Measurements from ENCODE around the gene MACROH2A2.

MACROH2A2 gene

DNA sequence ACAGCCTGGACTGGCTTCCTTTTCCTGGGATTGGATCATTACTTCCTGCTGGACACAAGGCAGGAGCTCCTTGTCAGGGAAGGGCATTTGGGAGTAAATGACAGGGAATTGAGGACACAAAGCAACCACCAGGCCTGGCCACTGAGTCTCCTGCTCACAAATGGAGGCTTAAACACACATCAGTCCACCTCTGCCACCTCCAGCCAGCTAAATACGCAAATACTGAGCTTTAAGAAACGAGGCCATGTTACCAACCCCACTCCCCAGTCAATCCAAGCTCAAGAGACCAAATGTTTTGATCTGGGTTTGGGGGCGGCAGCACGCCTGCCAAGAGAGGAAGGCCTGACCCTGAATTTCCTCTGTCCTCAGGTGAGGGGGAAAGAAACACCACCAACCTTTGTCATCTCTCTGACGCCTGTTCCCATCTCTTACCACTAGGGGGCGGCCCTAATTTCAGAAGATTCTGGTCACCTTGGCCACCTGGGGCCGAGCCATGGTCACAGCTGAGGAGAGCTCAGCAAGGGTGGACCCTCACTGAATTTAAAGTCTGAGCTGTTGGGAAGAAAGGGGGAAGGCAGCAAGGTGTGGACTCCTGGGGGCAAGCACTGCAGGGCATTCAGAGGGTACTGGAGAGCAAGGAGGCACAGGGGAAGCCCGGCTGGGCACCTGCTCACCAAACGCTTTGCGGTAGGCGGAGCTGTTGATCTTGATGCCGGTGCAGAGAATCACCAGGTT is 63.5 kb downstream of the MACROH2A2 start:
- H2AFZ ChIP-seq (ENCODE audit: low read depth, low read length): no peak overlapping the region
- no peaks in the 10 kb centered on the region for H3K36me3 ChIP-seq (replicated peaks; ENCODE audit: low read depth, low read length)
- H3K9ac ChIP-seq (ENCODE audit: low read length): no peak overlapping the region
- H3K79me2 ChIP-seq (ENCODE audit: low read length): no peaks in the 10 kb centered on the region
- H3K9me3 ChIP-seq (ENCODE audit: insufficient read depth, low read length): no peaks in the 10 kb centered on the region
- no peaks in the 10 kb centered on the region for H4K20me1 ChIP-seq (ENCODE audit: insufficient read depth, low read length)
- H3K4me1 ChIP-seq (ENCODE audit: low read length): peaks cover 6% of the 10 kb centered on the region
- peak overlapping the region; percentile 28; the same call in 1 of the 2 replicates for H3K4me2 ChIP-seq (ENCODE audit: low read length)
- TF ChIP-seq, protein P1, sequence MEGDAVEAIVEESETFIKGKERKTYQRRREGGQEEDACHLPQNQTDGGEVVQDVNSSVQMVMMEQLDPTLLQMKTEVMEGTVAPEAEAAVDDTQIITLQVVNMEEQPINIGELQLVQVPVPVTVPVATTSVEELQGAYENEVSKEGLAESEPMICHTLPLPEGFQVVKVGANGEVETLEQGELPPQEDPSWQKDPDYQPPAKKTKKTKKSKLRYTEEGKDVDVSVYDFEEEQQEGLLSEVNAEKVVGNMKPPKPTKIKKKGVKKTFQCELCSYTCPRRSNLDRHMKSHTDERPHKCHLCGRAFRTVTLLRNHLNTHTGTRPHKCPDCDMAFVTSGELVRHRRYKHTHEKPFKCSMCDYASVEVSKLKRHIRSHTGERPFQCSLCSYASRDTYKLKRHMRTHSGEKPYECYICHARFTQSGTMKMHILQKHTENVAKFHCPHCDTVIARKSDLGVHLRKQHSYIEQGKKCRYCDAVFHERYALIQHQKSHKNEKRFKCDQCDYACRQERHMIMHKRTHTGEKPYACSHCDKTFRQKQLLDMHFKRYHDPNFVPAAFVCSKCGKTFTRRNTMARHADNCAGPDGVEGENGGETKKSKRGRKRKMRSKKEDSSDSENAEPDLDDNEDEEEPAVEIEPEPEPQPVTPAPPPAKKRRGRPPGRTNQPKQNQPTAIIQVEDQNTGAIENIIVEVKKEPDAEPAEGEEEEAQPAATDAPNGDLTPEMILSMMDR (IDR thresholded peaks at IDR 0.05; ENCODE audit: low read depth, low read length): peak; percentile 83
- TF ChIP-seq EZH2phosphoT487 (IDR thresholded peaks at IDR 0.05; ENCODE audit: low read depth): no peak
- H3K27me3 ChIP-seq (ENCODE audit: low read depth, low read length): no peaks in the 10 kb centered on the region
- H3K4me3 ChIP-seq (ENCODE audit: low read length): no peak overlapping the region
- no peak overlapping the region for H3K27ac ChIP-seq (ENCODE audit: low read length)

DNA sequence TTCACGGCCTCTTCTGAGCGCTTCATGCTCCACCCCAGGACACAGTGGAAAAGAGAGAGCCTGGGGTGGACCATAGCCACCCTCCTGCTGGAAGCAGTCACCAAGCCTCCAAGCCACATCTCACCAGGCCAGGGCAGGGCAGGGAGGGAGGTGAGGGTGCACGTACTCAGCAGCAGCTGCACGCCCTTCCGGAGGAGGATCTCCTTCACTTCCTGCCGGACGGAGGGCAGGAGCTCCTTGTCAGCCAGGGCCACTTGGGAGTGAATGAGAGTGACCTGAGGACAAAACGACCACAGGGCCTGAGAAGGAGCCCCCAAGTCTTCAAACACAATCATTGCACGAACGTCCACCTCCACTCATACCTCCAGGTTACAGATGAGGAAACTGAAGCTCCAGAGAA is 65.0 kb downstream of the MACROH2A2 start:
- H3K4me2 ChIP-seq (ENCODE audit: low read length): no peak overlapping the region
- H3K27me3 ChIP-seq (ENCODE audit: low read depth, low read length): no peaks in the 10 kb centered on the region
- peaks cover 6% of the 10 kb centered on the region for H3K4me1 ChIP-seq (ENCODE audit: low read length)
- no peaks in the 10 kb centered on the region for H3K9me3 ChIP-seq (ENCODE audit: insufficient read depth, low read length)
- no peak overlapping the region for H3K27ac ChIP-seq (ENCODE audit: low read length)
- no peak overlapping the region for H3K9ac ChIP-seq (ENCODE audit: low read length)
- no peaks in the 10 kb centered on the region for H3K79me2 ChIP-seq (ENCODE audit: low read length)
- H4K20me1 ChIP-seq (ENCODE audit: insufficient read depth, low read length): no peaks in the 10 kb centered on the region
- no peak for TF ChIP-seq EZH2phosphoT487 (IDR thresholded peaks at IDR 0.05; ENCODE audit: low read depth)
- TF ChIP-seq, protein P1 (IDR thresholded peaks at IDR 0.05; ENCODE audit: low read depth, low read length): no peak
- H3K4me3 ChIP-seq (ENCODE audit: low read length): no peak overlapping the region
- no peak overlapping the region for H2AFZ ChIP-seq (ENCODE audit: low read depth, low read length)
- H3K36me3 ChIP-seq (replicated peaks; ENCODE audit: low read depth, low read length): no peaks in the 10 kb centered on the region

DNA sequence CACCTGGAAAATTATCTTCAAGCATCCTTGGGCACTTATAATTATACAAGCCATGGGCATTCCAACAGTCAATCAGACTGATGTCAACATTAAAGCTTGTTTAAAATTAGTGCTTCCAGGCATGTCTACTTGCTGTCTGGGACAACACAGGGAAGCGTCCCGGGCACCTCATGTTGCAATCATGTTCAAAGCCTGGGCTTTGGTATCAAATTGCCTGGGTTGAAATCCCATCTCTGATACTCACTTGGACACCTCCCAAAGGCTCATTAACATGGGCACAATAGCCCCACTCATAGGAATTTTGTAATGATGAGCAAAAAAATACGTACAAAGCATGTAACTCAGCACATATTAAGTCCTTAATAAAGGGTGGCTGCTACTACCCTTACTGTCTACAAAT is 65.5 kb downstream of the MACROH2A2 start:
- H2AFZ ChIP-seq (ENCODE audit: low read depth, low read length): no peak overlapping the region
- no peaks in the 10 kb centered on the region for H3K79me2 ChIP-seq (ENCODE audit: low read length)
- no peak overlapping the region for H3K4me3 ChIP-seq (ENCODE audit: low read length)
- peaks cover 6% of the 10 kb centered on the region for H3K4me1 ChIP-seq (ENCODE audit: low read length)
- H3K9ac ChIP-seq (ENCODE audit: low read length): no peak overlapping the region
- TF ChIP-seq EZH2phosphoT487 (IDR thresholded peaks at IDR 0.05; ENCODE audit: low read depth): no peak
- no peaks in the 10 kb centered on the region for H3K36me3 ChIP-seq (replicated peaks; ENCODE audit: low read depth, low read length)
- H4K20me1 ChIP-seq (ENCODE audit: insufficient read depth, low read length): no peaks in the 10 kb centered on the region
- no peak overlapping the region for H3K27ac ChIP-seq (ENCODE audit: low read length)
- no peak overlapping the region for H3K4me2 ChIP-seq (ENCODE audit: low read length)
- H3K9me3 ChIP-seq (ENCODE audit: insufficient read depth, low read length): no peaks in the 10 kb centered on the region
- H3K27me3 ChIP-seq (ENCODE audit: low read depth, low read length): no peaks in the 10 kb centered on the region

DNA sequence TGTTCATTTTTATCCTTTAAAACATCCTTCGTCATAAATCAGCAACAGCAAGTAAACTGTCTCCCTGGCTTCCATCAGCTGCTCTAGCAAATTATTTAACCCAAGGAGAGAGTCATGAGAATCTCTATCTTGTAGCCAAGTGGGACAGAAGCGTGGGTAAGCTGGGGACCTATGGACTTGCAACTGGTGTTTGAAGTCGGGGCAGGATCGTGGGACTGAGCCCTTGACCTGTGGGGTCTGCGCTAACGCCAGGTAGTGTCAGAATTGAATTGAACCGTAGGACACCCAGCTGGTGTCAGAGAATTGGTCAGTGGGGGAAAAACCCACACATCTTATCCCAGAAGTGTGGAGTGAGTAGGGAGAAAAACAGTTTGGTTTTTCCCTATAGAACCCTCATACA is 66.6 kb downstream of the MACROH2A2 start:
- Histone ChIP-seq H3K4me3 (ENCODE audit: low read length) (no peak overlapping the region), H3K36me3 (replicated peaks; ENCODE audit: low read depth, low read length) (no peaks in the 10 kb centered on the region), H3K9ac (ENCODE audit: low read length) (no peak overlapping the region), H3K4me2 (ENCODE audit: low read length) (no peak overlapping the region), H4K20me1 (ENCODE audit: insufficient read depth, low read length) (no peaks in the 10 kb centered on the region), H2AFZ (ENCODE audit: low read depth, low read length) (no peak overlapping the region), H3K27ac (ENCODE audit: low read length) (no peak overlapping the region), H3K79me2 (ENCODE audit: low read length) (no peaks in the 10 kb centered on the region), H3K4me1 (ENCODE audit: low read length) (peaks cover 6% of the 10 kb centered on the region), H3K27me3 (ENCODE audit: low read depth, low read length) (no peaks in the 10 kb centered on the region), H3K9me3 (ENCODE audit: insufficient read depth, low read length) (no peaks in the 10 kb centered on the region)
- no peak for TF ChIP-seq EZH2phosphoT487 (IDR thresholded peaks at IDR 0.05; ENCODE audit: low read depth)
- TF ChIP-seq, protein P1 (IDR thresholded peaks at IDR 0.05; ENCODE audit: low read depth, low read length): no peak

All from OCI-LY3 (cell line).